Cardiac fibroblast (primary cell): Measurements from ENCODE around the gene CENPF.
A peak's percentile ranks its signal among the peaks of the same experiment; 100 is the strongest.

Experiments used
- DNase-seq, 2 donors: peaks; one replicate each; pipeline versions ENCODE4 v3.0.0 to v3.0.0-alpha.2; 2010; ENCODE audit warnings: low read depth in 2 of 2
- H3K4me3 ChIP-seq, 2 donors: replicated peaks in 1 of 2; 1 replicate in 1 of 2; 2 replicates in 1 of 2; pipeline ENCODE4 v1.5.1; 2011; ENCODE audit warnings: low read depth in 2 of 2, low read length in 2 of 2, mild to moderate bottlenecking in 2 of 2, moderate library complexity in 1 of 2
- TF ChIP-seq, protein P1 (sequence below): IDR thresholded peaks from one replicate; pipeline ENCODE4 v1.5.1; 2011; ENCODE audit warnings: low read depth, mild to moderate bottlenecking, low read length, inconsistent platforms

Gene CENPF

DNA sequence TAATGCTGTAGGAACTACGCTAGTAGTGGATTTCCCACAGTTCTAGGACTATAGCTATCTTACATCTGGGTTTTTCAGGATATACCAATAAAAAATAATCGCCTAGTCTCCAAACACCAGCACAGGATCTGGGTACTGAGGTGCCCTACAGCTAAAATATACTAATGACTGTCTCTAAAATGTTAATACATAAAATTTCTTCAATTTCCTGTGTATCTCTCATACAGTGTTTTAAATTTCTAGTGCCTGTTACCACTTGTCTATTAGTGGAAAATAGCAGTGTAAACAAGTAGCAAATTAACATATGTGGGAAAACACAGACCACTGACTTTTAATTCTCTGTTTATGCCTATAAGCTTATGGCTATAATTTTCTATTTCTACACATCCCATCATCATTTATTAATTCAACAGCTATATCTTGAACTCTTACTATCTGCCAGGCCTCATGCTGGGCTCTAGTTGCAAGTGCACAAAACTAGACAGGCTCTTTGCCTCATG, 35.5 kb upstream of the CENPF start:
- TF ChIP-seq, protein P1, sequence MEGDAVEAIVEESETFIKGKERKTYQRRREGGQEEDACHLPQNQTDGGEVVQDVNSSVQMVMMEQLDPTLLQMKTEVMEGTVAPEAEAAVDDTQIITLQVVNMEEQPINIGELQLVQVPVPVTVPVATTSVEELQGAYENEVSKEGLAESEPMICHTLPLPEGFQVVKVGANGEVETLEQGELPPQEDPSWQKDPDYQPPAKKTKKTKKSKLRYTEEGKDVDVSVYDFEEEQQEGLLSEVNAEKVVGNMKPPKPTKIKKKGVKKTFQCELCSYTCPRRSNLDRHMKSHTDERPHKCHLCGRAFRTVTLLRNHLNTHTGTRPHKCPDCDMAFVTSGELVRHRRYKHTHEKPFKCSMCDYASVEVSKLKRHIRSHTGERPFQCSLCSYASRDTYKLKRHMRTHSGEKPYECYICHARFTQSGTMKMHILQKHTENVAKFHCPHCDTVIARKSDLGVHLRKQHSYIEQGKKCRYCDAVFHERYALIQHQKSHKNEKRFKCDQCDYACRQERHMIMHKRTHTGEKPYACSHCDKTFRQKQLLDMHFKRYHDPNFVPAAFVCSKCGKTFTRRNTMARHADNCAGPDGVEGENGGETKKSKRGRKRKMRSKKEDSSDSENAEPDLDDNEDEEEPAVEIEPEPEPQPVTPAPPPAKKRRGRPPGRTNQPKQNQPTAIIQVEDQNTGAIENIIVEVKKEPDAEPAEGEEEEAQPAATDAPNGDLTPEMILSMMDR, result no peak
- DNase-seq, result no peak
- H3K4me3 ChIP-seq, result no peak overlapping the region

GRCh38 chr1:214568328-214568727, 34.7 kb upstream of the CENPF start:
- DNase-seq, result peak; percentile 61 to 86
- TF ChIP-seq, protein P1, result no peak
- no peak overlapping the region for H3K4me3 ChIP-seq

DNA sequence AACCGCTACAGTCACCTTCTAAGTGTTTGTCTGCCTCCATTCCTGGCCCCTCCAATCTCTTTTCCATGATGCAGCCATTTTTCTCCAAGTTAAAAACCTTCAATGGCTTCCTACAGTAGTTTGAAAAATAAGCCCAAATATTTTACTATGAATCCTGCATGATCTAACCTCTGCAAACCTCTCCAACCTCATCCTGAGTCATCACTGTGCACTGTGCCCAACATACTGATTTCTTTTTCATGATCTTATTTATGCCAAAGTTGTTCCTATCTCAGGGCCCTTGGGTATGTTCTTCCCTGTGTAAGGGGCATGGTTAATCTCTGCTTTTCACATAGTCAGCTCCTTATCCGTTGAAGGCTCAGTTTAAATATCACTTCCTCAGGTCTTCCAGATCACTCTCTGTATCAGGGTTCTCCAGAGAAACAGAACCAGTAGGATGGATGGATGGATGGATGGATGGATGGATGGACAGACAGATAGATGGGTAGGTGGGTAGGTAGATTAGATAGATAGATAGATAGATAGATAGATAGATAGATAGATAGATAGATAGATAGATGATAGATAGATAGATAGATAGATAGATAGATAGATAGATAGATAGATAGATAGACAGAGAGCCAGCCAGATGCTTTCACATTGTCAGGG, 33.5 kb upstream of the CENPF start:
- TF ChIP-seq, protein P1, result no peak
- H3K4me3 ChIP-seq, result no peak overlapping the region
- peak in 1 of 2 donors; percentile 67 for DNase-seq

- TF ChIP-seq, protein P1, result no peak
- DNase-seq, result peak; percentile 50 to 72
- no peak overlapping the region for H3K4me3 ChIP-seq
These were observed 32.6 kb upstream of the CENPF start for GRCh38 chr1:214570442-214570841.

GRCh38 chr1:214571281-214571680, 31.7 kb upstream of the CENPF start:
- DNase-seq, result no peak
- no peak overlapping the region for H3K4me3 ChIP-seq
- TF ChIP-seq, protein P1, result no peak

- H3K4me3 ChIP-seq, result no peak overlapping the region
- TF ChIP-seq, protein P1, result no peak
- peak in 1 of 2 donors; percentile 50 for DNase-seq
These were observed 29.3 kb upstream of the CENPF start for GRCh38 chr1:214573386-214574318.
